Middle frontal gyrus (tissue), 1 donor: ENCODE measurements around the gene SEMA4D.
A peak's percentile ranks its signal among the peaks of the same experiment; 100 is the strongest.

ENCODE experiments used
- DNase-seq: peaks from one replicate; pipeline ENCODE4 v3.0.0-alpha.2; 2015; ENCODE audit warnings: low spot score; ENCODE audit errors: extremely low spot score

The SEMA4D gene

DNA sequence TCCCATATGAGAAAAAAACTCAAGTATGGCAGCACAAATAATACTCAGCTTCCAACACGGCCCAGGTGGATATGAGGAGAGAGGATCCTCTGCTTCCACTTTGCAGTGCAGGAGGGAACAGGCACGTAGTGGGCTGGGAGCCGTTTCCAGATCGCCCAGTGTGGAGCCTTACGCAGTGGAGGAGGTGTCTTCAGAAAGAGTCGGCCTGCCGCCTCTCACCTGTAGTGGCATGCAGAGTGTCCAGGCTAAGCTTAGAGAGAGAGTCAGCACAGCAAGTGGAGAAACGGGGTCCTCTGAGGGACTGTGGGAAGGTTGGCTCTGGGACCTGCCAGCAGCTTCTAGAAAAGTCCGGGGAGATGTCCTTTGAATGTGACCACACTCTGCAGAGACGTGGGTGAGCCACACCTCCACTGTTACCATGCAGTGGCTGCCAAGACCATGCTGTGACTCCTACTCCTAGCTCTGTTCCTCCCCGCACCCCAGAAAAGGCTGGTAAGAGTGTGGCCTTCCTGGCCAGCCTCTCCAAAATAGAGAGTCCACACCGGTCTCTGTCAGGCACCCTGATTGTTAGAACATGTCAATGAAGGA, 3.5 kb upstream of the SEMA4D start:
- DNase-seq: peak; percentile 24

DNA sequence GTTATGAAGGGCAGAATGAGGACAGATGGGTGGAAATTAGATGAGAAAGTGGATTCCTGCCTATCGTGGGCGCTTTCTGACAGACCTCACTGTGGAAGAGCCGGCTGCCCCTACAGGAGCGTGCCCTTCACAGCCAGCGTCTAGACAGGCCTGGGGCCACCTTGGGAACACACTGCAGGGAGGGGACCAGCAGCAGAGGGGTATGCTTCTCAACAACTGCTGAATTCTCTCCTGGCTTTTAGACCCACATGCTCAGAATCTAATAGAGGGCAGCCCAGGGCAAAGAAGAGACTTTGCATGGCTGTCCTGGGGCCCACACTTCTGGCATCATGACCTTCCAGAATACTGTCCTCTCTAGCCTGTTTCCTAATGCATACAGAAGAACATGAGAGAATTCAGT, 2.1 kb upstream of the SEMA4D start:
- no peak for DNase-seq

GRCh38 chr9:89498852-89499480, 1.1 kb upstream of the SEMA4D start:
- no peak for DNase-seq

GRCh38 chr9:89497257-89497963, 503 bp downstream of the SEMA4D start:
- no peak for DNase-seq

GRCh38 chr9:89496645-89497256, 1.2 kb downstream of the SEMA4D start:
- DNase-seq: no peak

GRCh38 chr9:89495824-89496560, 1.9 kb downstream of the SEMA4D start:
- DNase-seq: no peak

DNA sequence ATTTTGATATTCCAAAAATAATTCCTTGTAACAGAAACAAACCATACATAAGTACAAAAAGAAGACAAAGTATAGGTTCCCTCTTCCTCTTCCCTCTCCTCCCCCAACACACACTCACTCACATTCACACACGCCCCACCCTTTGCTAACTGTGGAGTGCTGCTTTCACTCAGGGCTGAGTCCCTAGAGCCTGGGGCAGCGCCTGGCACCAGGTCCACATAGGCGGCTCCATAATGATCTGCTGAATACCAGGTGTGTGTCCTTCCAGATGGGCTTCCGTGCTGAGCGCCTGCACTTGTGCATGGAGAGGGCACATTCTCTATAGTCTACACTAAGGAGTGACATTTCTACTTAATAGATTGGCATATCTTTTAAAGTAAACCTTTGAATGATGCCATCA, 3.7 kb downstream of the SEMA4D start:
- DNase-seq: no peak

- no peak for DNase-seq
Observed at GRCh38 chr9:89493671-89494070, 4.2 kb downstream of the SEMA4D start.

DNA sequence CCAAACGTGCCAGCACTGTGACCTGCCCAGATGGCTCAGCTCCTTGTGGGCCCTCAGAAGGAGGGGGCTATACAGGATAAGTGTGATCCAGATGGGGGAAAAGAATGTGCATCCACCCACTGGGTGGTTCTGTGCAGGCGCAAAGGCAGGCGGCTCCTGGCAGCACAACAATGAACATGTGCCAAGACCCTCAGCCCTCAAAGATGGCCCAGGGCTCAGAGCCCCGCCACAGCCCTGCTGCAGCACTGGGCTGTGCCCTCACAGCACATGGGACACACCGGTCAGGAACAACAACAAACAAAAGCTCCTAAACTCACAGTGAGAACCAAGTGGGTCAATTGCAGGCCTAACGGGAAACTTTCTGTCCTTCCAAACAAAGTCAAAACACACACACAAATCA, 4.7 kb downstream of the SEMA4D start:
- DNase-seq: no peak

DNA sequence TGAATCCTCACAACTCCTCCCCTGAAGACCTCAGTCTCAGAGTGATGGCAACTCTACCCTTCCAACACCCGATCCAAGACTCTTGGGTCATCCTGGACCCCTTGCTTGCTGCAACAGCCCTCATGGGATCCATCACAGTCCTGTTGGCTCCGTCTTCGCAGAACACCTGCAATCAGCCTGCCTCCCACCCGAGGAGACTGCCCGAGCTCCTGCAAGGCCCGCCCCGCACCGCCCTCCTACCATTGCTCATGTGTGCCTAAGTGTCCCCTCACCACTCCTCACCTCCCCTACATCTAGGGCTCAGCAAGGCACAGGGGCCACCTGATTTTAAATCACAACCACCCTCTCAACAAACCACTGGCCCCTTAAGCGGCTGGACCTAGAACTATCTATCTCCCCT, 5.3 kb downstream of the SEMA4D start:
- no peak for DNase-seq

- DNase-seq: no peak
Observed at GRCh38 chr9:89491694-89492093, 6.2 kb downstream of the SEMA4D start.

- no peak for DNase-seq
Observed at GRCh38 chr9:89489548-89490530, 8.1 kb downstream of the SEMA4D start.

DNA sequence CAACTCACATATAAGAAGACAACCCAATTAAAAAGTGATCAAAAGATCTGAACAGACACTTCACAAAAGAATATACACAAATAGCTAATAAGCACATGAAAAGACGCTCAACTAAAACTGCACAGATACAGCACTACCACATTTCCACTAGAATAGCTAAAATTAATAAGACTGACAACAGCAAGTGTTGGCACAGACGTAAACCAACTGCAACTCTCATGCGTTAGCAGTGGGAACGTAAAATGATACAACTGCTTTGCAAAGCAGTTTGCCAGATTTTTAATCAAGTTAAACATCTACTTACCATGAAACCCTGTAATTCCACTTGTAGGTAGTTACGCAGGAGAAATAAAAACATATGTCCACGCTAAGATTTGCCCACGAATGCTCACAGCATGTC, 9.0 kb downstream of the SEMA4D start:
- DNase-seq: no peak

GRCh38 chr9:89488131-89488530, 9.8 kb downstream of the SEMA4D start:
- no peak for DNase-seq

GRCh38 chr9:89486681-89487080, 11.2 kb downstream of the SEMA4D start:
- no peak for DNase-seq

DNA sequence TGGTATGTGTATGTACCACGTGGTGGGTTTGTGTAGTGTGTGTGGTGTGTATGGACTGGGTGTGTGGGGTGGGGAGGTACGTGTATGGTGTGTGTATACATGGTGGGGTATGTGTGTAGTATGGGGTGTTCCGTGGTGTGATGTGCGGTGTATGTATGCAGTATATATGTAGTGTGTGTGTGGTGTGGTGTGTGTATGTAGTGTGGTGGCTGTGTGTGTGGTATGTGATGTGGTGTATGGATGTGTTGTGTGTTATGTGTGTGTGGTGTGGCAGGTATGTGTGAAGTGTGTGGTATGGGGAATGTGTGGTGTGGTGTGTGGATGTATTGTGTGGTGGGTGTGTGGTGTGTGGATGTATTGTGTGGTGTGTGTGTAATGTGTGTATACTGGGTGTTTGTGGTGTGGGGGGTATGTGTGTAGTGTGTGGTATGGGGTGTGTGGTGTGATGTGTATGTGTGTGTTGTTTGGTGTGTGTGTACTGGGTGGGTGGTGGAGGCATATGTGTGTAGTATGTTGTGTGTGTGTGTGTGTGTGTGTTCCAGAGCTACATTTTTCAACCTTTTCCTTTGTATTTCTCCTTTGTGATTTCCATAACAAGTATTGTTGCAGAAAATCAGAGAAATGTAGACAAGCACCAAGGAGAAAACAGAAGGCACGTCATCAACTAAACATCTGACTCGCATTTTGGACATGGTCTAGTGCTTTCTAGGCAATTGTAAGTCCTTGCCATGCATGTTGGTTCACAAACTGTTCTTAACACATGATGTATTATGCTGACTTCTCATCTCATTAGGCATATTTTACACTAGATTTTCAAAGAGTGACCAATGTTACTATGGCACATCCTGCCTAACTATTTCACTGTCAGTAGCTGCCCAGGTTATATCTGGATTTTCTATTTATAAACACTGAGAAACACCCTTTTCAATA, 13.2 kb downstream of the SEMA4D start:
- DNase-seq: no peak

GRCh38 chr9:89483592-89484474, 14.1 kb downstream of the SEMA4D start:
- DNase-seq: no peak

DNA sequence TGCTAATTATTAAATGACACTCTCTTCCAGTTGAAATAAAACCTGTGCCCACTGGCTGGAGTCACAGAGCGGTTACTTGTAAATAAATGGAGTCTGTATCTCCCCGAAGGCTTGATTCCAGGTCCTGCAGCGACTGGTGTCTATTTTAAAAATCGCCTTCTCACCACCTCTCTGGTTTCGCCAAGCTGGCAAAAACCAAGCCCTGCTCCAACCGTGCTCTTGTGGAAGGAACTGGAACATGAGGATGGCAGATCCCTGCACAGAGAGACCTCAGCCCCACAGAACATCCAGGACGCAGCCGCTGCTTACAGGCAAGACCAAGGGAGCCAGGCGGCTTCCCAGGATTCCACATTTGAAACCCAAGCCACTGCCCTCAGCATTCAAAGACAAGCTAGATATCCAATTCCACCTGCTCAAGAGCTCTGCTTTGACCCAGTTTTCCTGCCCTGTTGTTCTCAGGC, 15.0 kb downstream of the SEMA4D start:
- DNase-seq: no peak
